ENCODE results near the gene ZC3H18. TPM values are rescaled to one million over a fixed set of nuclear protein-coding genes. Genes with fewer than 3 reads are reported as not detected.

The ZC3H18 gene
- total and polyA plus RNA-seq, 2 experiments from 2014 or later, result 30.0 to 40.7 TPM

DNA sequence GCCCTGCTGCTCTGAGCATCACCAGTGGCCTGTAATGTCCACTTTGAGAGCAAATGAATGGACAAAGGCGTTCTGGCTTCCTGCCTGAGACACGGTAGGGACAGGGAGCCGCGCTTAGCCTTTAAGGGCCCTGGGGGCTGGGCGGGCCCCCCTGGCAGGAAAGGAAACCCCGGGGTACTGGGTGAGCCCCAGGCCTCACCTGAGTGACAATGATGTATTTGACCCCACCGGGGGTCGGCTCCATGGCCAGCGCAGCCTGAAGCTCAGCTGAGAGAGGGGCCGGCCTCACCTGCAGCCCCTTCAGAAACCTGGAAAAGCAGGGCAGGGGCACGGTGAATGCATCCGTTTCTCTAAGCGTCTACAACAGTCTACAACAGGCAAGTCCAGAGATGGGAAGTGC, 82.9 kb downstream of the ZC3H18 start:
- no peaks in the 10 kb centered on the region for H3K9me2 ChIP-seq (ENCODE audit: insufficient read depth)
- H3K36me3 ChIP-seq (ENCODE audit: insufficient read depth), result peaks cover 6% of the 10 kb centered on the region
- peaks cover 19% of the 10 kb centered on the region for H3K36me3 Mint-ChIP-seq (ENCODE audit: low read depth)
- no peak overlapping the region for H2AFZ ChIP-seq
- peaks cover 8% of the 10 kb centered on the region; the same call in 2 of the 3 replicates for H3K4me1 Mint-ChIP-seq
- TF ChIP-seq POLR2AphosphoS5 (IDR thresholded peaks at IDR 0.05; ENCODE audit: low read depth), result no peak
- TF ChIP-seq, protein P1, sequence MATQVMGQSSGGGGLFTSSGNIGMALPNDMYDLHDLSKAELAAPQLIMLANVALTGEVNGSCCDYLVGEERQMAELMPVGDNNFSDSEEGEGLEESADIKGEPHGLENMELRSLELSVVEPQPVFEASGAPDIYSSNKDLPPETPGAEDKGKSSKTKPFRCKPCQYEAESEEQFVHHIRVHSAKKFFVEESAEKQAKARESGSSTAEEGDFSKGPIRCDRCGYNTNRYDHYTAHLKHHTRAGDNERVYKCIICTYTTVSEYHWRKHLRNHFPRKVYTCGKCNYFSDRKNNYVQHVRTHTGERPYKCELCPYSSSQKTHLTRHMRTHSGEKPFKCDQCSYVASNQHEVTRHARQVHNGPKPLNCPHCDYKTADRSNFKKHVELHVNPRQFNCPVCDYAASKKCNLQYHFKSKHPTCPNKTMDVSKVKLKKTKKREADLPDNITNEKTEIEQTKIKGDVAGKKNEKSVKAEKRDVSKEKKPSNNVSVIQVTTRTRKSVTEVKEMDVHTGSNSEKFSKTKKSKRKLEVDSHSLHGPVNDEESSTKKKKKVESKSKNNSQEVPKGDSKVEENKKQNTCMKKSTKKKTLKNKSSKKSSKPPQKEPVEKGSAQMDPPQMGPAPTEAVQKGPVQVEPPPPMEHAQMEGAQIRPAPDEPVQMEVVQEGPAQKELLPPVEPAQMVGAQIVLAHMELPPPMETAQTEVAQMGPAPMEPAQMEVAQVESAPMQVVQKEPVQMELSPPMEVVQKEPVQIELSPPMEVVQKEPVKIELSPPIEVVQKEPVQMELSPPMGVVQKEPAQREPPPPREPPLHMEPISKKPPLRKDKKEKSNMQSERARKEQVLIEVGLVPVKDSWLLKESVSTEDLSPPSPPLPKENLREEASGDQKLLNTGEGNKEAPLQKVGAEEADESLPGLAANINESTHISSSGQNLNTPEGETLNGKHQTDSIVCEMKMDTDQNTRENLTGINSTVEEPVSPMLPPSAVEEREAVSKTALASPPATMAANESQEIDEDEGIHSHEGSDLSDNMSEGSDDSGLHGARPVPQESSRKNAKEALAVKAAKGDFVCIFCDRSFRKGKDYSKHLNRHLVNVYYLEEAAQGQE (IDR thresholded peaks at IDR 0.05; ENCODE audit: unreplicated experiment), result no peak
- H3K4me3 Mint-ChIP-seq, result no peak overlapping the region
- no peak overlapping the region for H3K27ac ChIP-seq (ENCODE audit: low read depth)
- H3K27me3 ChIP-seq (ENCODE audit: insufficient read depth), result no peaks in the 10 kb centered on the region
- H3K4me1 ChIP-seq (ENCODE audit: insufficient read depth), result peaks cover 11% of the 10 kb centered on the region; the same call in 1 of the 2 replicates
- H4K20me1 ChIP-seq (replicated peaks; ENCODE audit: insufficient read depth), result peaks cover 12% of the 10 kb centered on the region; the same call in 1 of the 2 replicates
- H3K27me3 Mint-ChIP-seq (ENCODE audit: insufficient read depth, low read depth, poor library complexity), result peaks cover 4% of the 10 kb centered on the region
- peaks cover 17% of the 10 kb centered on the region; the same call in 1 of the 2 replicates for H3K79me2 ChIP-seq (replicated peaks; ENCODE audit: insufficient read depth)
- H3K9me3 Mint-ChIP-seq, result no peaks in the 10 kb centered on the region
- ATAC-seq (no peak), DNase-seq (ENCODE audit: low spot score) (no peak)
- no peak overlapping the region for H3K4me3 ChIP-seq
- no peak overlapping the region for H3K4me2 ChIP-seq
- H3K27ac Mint-ChIP-seq, result no peak overlapping the region
- H3F3A ChIP-seq (replicated peaks; ENCODE audit: low read depth), result 0 out of 2 replicates have a peak, but pooled peaks cover 4% of the 10 kb centered on the region

DNA sequence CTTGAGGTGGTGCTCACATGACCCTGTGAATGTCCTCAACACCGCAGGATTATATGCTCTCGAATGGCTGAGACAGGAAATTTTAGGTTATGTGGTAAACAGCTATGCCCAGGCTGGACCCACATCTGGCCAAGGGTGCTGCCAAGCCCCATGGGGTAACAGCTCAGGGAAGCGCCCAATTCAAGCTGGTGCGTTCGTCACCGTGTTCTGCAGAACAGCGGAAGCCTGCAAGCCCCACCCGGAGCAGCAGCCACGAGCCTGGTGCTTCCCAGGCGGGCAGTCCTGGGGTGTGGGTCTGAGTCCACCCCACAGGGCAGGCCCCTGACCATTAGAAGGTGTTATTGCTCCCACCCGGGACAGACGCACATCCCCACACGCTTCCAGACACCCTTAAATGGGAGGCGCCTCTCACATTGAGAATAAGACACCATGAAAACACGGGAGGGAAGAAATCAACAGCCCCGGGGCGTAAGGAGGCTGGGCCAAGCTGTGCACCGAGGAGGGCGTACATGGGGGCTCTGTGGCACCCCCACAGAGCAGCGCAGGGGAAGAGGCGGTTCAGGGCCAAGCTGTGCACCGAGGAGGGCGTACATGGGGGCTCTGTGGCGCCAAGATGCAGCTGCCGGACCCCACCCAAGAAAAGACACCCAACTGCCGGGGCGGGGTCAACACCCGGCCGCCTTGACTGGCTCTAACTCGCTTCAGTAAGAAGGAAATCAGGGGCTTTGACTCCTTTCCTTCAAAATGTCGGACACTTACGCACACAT, 83.6 kb downstream of the ZC3H18 start:
- H3K9me2 ChIP-seq (ENCODE audit: insufficient read depth), result no peaks in the 10 kb centered on the region
- no peak overlapping the region for H3K4me2 ChIP-seq
- peaks cover 7% of the 10 kb centered on the region for H3K36me3 ChIP-seq (ENCODE audit: insufficient read depth)
- Mint-ChIP-seq H3K36me3 (ENCODE audit: low read depth) (peaks cover 19% of the 10 kb centered on the region), H3K4me3 (no peak overlapping the region), H3K27me3 (ENCODE audit: insufficient read depth, low read depth, poor library complexity) (peaks cover 4% of the 10 kb centered on the region), H3K27ac (no peak overlapping the region), H3K4me1 (peaks cover 8% of the 10 kb centered on the region; the same call in 2 of the 3 replicates), H3K9me3 (no peaks in the 10 kb centered on the region)
- DNase-seq (ENCODE audit: low spot score) (no peak), ATAC-seq (no peak)
- H3K4me3 ChIP-seq, result no peak overlapping the region
- H3K79me2 ChIP-seq (replicated peaks; ENCODE audit: insufficient read depth), result peaks cover 22% of the 10 kb centered on the region
- no peaks in the 10 kb centered on the region for H3K27me3 ChIP-seq (ENCODE audit: insufficient read depth)
- no peak overlapping the region for H2AFZ ChIP-seq
- 0 out of 2 replicates have a peak, but pooled peaks cover 4% of the 10 kb centered on the region for H3F3A ChIP-seq (replicated peaks; ENCODE audit: low read depth)
- peaks cover 11% of the 10 kb centered on the region; the same call in 1 of the 2 replicates for H3K4me1 ChIP-seq (ENCODE audit: insufficient read depth)
- peaks cover 12% of the 10 kb centered on the region; the same call in 1 of the 2 replicates for H4K20me1 ChIP-seq (replicated peaks; ENCODE audit: insufficient read depth)
- H3K27ac ChIP-seq (ENCODE audit: low read depth), result no peak overlapping the region
- TF ChIP-seq, protein P2, sequence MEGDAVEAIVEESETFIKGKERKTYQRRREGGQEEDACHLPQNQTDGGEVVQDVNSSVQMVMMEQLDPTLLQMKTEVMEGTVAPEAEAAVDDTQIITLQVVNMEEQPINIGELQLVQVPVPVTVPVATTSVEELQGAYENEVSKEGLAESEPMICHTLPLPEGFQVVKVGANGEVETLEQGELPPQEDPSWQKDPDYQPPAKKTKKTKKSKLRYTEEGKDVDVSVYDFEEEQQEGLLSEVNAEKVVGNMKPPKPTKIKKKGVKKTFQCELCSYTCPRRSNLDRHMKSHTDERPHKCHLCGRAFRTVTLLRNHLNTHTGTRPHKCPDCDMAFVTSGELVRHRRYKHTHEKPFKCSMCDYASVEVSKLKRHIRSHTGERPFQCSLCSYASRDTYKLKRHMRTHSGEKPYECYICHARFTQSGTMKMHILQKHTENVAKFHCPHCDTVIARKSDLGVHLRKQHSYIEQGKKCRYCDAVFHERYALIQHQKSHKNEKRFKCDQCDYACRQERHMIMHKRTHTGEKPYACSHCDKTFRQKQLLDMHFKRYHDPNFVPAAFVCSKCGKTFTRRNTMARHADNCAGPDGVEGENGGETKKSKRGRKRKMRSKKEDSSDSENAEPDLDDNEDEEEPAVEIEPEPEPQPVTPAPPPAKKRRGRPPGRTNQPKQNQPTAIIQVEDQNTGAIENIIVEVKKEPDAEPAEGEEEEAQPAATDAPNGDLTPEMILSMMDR (conservative IDR thresholded peaks at IDR 0.05; ENCODE audit: low read depth in 2 of 2), result no peak
- TF ChIP-seq, protein P1 (IDR thresholded peaks at IDR 0.05; ENCODE audit: unreplicated experiment), result no peak
- no peak for TF ChIP-seq ZNF331 (CRISPR knock-in tag; IDR thresholded peaks at IDR 0.05; ENCODE audit: low read depth)
